CD4-positive, alpha-beta T cell treated with Interleukin-15 for 4 hours (primary cell): ENCODE data around the gene ANHX.
"Not testable (repeated sequence)": the region's sequence is repeated elsewhere in the genome, so short reads cannot be mapped to it uniquely, and the experiment has no call there.

Experiments
- DNase-seq: peaks from one replicate; pipeline ENCODE4 v3.0.0-alpha.2; 2020; ENCODE audit warnings: low spot score

ANHX gene

GRCh38 chr12:133235401-133236112 is at the start of gene ANHX:
ANHX (minus strand) TSS chr12:133235877; CDS start chr12:133234356, 1,521 bp downstream.
- DNase-seq: no peak

- not testable (repeated sequence) for DNase-seq
These were observed 29.0 kb upstream of the ANHX start for GRCh38 chr12:133264668-133265067.

GRCh38 chr12:133264173-133264572 is 28.5 kb upstream of the ANHX start:
- no peak for DNase-seq

GRCh38 chr12:133256321-133256720 is 20.6 kb upstream of the ANHX start:
- no peak for DNase-seq

GRCh38 chr12:133255833-133256232 is 20.2 kb upstream of the ANHX start:
- not testable (repeated sequence) for DNase-seq

GRCh38 chr12:133251732-133252131 is 16.1 kb upstream of the ANHX start:
- DNase-seq: no peak

- no peak for DNase-seq
These were observed 879 bp upstream of the ANHX start for GRCh38 chr12:133236556-133236955.

- DNase-seq: no peak
These were observed 467 bp upstream of the ANHX start for GRCh38 chr12:133236144-133236543.

GRCh38 chr12:133234971-133235370 is 706 bp downstream of the ANHX start:
- DNase-seq: no peak

- DNase-seq: no peak
These were observed 1.6 kb downstream of the ANHX start for GRCh38 chr12:133233993-133234564.

- DNase-seq: no peak
These were observed 2.7 kb downstream of the ANHX start for GRCh38 chr12:133233006-133233405.

GRCh38 chr12:133231001-133231400 is 4.7 kb downstream of the ANHX start:
- no peak for DNase-seq

GRCh38 chr12:133227281-133227852 is 8.3 kb downstream of the ANHX start:
- no peak for DNase-seq

- DNase-seq: no peak
These were observed 9.0 kb downstream of the ANHX start for GRCh38 chr12:133226690-133227089.

- no peak for DNase-seq
These were observed 10.2 kb downstream of the ANHX start for GRCh38 chr12:133225527-133225926.

GRCh38 chr12:133222211-133222610 is 13.5 kb downstream of the ANHX start:
- DNase-seq: no peak

GRCh38 chr12:133221241-133221640 is 14.4 kb downstream of the ANHX start:
- DNase-seq: no peak

- DNase-seq: no peak
These were observed 15.2 kb downstream of the ANHX start for GRCh38 chr12:133220521-133220920.

GRCh38 chr12:133217219-133217618 is 18.5 kb downstream of the ANHX start:
- no peak for DNase-seq

GRCh38 chr12:133215724-133216123 is 20.0 kb downstream of the ANHX start:
- DNase-seq: no peak

- no peak for DNase-seq
These were observed 29.3 kb downstream of the ANHX start for GRCh38 chr12:133206390-133206789.

GRCh38 chr12:133204264-133204603 is 31.4 kb downstream of the ANHX start:
- DNase-seq: no peak

- no peak for DNase-seq
These were observed 32.1 kb downstream of the ANHX start for GRCh38 chr12:133203344-133204263.
